GM12875 (cell line): Measurements from ENCODE around the gene PPIP5K1.

ENCODE experiments used
- H3K4me3 ChIP-seq: one replicate; pipeline ENCODE4 v1.5.1; 2011; ENCODE audit warnings: low read depth, low read length, control low read depth
- TF ChIP-seq, protein P1 (sequence below): IDR thresholded peaks from 2 replicates; pipeline ENCODE4 v1.5.1; 2011; ENCODE audit warnings: low read depth, mild to moderate bottlenecking, control low read depth, inconsistent platforms, low read length, moderate library complexity, borderline replicate concordance; ENCODE audit not compliant: insufficient read depth

The PPIP5K1 gene

DNA sequence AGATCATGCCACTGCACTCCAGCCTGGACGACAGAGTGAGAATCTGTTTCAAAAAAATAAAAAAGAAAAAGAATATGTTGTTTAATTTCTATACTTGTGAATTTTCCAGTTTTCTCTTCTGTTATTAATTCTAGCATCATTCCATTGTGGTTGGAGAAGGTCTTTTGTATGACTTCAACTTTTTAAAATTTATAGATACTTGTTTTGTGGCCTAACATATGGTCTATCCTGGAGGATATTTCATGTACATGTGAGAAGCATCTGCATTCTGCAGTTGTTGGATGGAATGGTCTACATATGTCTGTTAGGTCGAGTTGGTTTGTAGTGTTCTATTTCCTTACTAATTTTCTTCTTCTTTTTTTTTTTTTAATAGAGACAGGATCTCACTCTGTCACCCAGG, 37.0 kb downstream of the PPIP5K1 start:
- no peak overlapping the region for H3K4me3 ChIP-seq
- TF ChIP-seq, protein P1, sequence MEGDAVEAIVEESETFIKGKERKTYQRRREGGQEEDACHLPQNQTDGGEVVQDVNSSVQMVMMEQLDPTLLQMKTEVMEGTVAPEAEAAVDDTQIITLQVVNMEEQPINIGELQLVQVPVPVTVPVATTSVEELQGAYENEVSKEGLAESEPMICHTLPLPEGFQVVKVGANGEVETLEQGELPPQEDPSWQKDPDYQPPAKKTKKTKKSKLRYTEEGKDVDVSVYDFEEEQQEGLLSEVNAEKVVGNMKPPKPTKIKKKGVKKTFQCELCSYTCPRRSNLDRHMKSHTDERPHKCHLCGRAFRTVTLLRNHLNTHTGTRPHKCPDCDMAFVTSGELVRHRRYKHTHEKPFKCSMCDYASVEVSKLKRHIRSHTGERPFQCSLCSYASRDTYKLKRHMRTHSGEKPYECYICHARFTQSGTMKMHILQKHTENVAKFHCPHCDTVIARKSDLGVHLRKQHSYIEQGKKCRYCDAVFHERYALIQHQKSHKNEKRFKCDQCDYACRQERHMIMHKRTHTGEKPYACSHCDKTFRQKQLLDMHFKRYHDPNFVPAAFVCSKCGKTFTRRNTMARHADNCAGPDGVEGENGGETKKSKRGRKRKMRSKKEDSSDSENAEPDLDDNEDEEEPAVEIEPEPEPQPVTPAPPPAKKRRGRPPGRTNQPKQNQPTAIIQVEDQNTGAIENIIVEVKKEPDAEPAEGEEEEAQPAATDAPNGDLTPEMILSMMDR, result no peak

DNA sequence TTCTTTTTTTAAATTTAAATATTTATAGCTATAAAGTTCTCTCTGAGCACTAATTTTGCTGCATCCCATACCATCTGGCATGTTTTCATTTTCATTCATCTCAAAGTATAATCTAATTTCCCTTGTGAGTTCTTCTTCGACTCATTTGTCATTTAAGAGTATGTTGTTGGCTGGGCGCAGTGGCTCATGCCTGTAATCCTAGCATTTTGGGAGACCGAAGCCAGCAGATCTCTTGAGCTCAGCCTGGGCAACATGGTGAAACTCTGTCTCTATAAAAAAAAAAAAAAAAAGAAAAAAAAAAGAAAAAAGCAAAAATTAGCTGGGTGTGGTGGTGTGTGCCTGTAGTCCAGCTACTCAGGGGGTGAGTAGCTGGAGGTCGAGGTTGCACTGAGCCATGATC, 37.8 kb downstream of the PPIP5K1 start:
- TF ChIP-seq, protein P1, result no peak
- no peak overlapping the region for H3K4me3 ChIP-seq

DNA sequence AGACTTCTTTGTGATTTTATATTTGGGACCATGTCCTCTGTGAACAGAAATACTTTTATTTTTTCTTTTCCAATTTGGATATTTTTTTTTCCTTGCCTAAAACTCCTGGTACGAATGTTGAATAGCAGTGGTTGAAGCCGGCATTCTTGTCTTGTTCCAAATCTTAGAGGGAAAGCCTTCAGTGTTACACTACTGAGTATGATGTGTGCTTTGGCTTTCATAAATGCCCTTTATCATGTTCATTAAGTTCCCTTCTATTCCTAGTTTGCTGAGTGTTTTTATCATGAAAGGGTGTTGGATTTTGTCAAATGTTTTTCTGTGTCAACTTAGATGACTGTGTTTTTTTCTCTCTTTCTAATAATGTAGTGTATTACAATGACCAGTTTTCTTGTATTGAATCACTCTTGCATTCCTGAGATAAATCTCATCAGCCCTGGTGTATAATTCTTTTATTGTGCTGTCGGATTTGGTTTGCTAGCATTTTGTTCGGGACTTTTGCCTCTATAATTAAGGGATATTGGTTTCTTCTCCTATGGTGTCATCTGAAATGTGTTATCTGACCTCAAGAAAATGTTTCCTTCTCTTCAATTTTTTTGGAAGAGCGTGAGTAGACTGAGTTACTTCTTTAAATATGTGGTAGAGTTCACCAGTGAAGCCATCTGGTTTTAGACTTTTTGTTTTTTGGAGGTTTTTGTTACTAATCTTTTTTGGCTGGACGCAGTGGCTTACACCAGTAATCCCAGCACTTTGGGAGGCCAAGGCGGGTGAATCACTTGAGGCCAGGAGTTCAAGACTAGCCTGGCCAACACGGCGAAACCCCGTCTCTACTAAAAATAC, 39.3 kb downstream of the PPIP5K1 start:
- TF ChIP-seq, protein P1, result no peak
- H3K4me3 ChIP-seq, result no peak overlapping the region

DNA sequence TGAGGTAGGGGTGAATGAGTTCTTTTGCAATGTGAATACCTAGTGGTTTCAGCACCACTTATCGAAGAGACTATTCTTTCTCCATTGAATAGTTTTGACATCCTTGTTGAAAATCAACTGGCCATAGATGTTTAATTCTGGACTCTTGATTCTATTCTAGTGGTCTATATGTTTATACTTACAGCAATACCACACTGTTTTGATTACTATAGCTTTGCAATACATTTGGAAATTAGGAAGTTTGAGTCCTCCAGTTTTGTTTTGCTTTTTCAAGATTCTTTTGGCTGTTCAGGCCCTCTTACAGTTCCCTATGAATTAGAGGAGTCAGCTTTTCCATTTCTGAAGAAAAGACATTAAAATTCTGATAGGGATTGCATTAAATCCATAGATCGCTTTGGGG, 42.5 kb downstream of the PPIP5K1 start:
- TF ChIP-seq, protein P1, result no peak
- no peak overlapping the region for H3K4me3 ChIP-seq

DNA sequence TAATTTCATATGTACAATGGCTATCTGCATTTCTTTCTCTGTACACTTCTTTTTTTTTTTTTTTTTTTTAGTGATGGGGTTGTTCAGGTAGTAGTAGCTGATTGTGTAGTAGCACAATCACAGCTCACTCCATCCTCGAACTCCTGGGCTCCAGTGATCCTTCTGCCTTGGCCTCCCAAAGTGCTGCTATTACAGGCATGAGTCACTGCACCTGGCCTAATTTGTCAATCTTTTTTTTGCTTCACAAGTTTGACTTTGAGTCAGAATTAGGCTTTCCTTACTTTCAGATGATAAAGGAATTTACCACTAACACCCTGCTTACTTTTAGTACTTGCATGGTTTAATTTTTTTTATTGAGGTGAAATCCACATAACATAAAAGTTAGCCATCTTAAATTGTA, 44.6 kb downstream of the PPIP5K1 start:
- TF ChIP-seq, protein P1, result no peak
- no peak overlapping the region for H3K4me3 ChIP-seq

DNA sequence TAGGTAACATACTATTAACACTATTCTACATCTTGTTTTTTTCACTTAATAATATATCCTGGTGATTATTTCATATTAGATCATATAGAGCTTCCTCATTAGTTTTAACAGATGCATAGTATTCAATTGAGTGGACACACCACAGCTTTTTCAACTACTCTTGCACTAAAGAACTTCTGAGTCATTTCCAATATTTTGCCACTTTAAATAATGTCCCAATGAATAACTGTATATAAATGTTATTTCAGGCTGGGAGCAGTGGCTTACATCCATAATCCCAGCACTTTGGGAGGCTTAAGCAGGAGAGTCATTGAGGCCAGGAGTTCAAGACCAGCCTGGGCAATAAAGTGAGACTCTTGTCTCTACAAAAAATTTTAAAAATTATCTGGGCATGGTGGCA, 45.7 kb downstream of the PPIP5K1 start:
- no peak overlapping the region for H3K4me3 ChIP-seq
- TF ChIP-seq, protein P1, result no peak

DNA sequence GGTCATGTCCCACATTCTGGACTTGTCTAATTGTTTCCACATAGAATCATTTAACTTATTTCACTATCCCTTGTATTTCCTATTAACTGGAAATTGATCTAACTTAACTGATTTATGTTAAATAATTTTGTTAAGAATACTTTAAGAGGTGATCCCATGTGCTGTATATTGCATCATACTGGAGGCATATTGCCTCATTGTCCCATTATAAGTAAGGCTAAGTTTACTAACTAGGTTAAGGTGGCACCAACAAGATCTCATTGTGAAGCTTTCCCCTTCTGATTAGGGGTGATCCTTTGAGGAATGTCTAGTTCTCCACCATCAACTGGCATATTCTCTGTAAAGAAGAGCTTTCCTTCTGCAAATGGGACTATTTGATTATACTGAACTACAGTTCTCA, 48.2 kb downstream of the PPIP5K1 start:
- no peak overlapping the region for H3K4me3 ChIP-seq
- TF ChIP-seq, protein P1, result no peak
